T-cell (primary cell): ENCODE measurements around the gene ASCL2. TPM values are rescaled to one million over a fixed set of nuclear protein-coding genes. Genes with fewer than 3 reads are reported as not detected.

Experiments used
- ATAC-seq, 4 experiments: fragments of 200-7000 bp in 3 of 4; fragments of 150-1000 bp in 1 of 4; cut with Tn5 transposase; replicated peaks in 1 of 4; 1 replicate in 3 of 4; 2 replicates in 1 of 4; pipeline ENCODE4 v1.10.0; 2021; ENCODE audit warnings: moderate library complexity in 3 of 4, mild to moderate bottlenecking in 2 of 4, moderate number of reproducible peaks in 1 of 4
- CTCF ChIA-PET, 2 donors: fragments of 300-600 bp; sonication (Branson Sonifier 250); formaldehyde crosslinking; loops; one replicate each; lab custom pipeline; 2022; ENCODE audit warnings: antibody characterized with exemption in 2 of 2; lab: Charles Lee
- POLR2A ChIA-PET, 2 donors: fragments of 300-600 bp; sonication (Branson Sonifier 250); formaldehyde crosslinking; loops; one replicate each; lab custom pipeline; 2022; ENCODE audit warnings: antibody characterized with exemption in 2 of 2; lab: Charles Lee
- DNase-seq, 35 experiments: peaks; one replicate each; pipeline versions ENCODE4 v3.0.0 to v3.0.0-alpha.2; 2013 to 2023
- H3K27ac ChIP-seq: one replicate; pipeline ENCODE4 v1.5.1; 2013; ENCODE audit warnings: low read length
- H3K27me3 ChIP-seq, 2 experiments: replicated peaks in 1 of 2; 1 replicate in 1 of 2; 2 replicates in 1 of 2; pipeline versions ENCODE4 v1.6.1 to v1.7.0; 2013; ENCODE audit warnings: low read length in 1 of 2, mixed read lengths in 1 of 2; ENCODE audit not compliant: control insufficient read depth in 2 of 2, insufficient read depth in 2 of 2; ENCODE audit errors: extremely low read depth in 1 of 2
- H3K36me3 ChIP-seq, 2 donors: 1 replicate in 1 of 2; 2 replicates in 1 of 2; pipeline versions ENCODE4 v1.6.1 to v1.7.0; 2013; ENCODE audit warnings: low read length in 1 of 2; ENCODE audit not compliant: control insufficient read depth in 2 of 2, insufficient read depth in 1 of 2; ENCODE audit errors: extremely low read depth in 1 of 2
- H3K4me1 ChIP-seq, 2 experiments: 1 replicate in 1 of 2; 2 replicates in 1 of 2; pipeline versions ENCODE4 v1.6.1 to v1.7.0; 2013; ENCODE audit warnings: low read length in 2 of 2, mixed read lengths in 1 of 2; ENCODE audit not compliant: insufficient read depth in 2 of 2, control insufficient read depth in 1 of 2; ENCODE audit errors: extremely low read depth in 1 of 2
- H3K4me3 ChIP-seq, 2 donors: 1 replicate in 1 of 2; 2 replicates in 1 of 2; pipeline versions ENCODE4 v1.5.1 to v1.7.0; 2013; ENCODE audit warnings: mild to moderate bottlenecking in 2 of 2, low read length in 1 of 2, moderate library complexity in 1 of 2; ENCODE audit not compliant: control insufficient read depth in 1 of 2; ENCODE audit errors: extremely low read depth in 1 of 2
- H3K9me3 ChIP-seq: 2 replicates; pipeline ENCODE4 v1.7.0; 2013
- H3K27ac Mint-ChIP-seq, 2 donors: one replicate each; pipeline ENCODE4 v1.8.0; 2020 to 2021; ENCODE audit warnings: mild to moderate bottlenecking in 2 of 2, mixed read lengths in 2 of 2
- H3K27me3 Mint-ChIP-seq, 2 donors: one replicate each; pipeline ENCODE4 v1.8.0; 2021 to 2022; ENCODE audit warnings: mixed read lengths in 2 of 2
- H3K36me3 Mint-ChIP-seq: one replicate; pipeline ENCODE4 v1.8.0; 2021; ENCODE audit warnings: mixed read lengths
- H3K4me1 Mint-ChIP-seq, 3 donors: one replicate each; pipeline ENCODE4 v1.8.0; 2020 to 2022; ENCODE audit warnings: mixed read lengths in 3 of 3, mild to moderate bottlenecking in 1 of 3
- H3K4me3 Mint-ChIP-seq, 3 donors: one replicate each; pipeline ENCODE4 v1.8.0; 2020 to 2022; ENCODE audit warnings: mild to moderate bottlenecking in 3 of 3, mixed read lengths in 3 of 3, moderate library complexity in 3 of 3
- H3K9me3 Mint-ChIP-seq, 3 donors: one replicate each; pipeline ENCODE4 v1.8.0; 2020 to 2022; ENCODE audit warnings: mixed read lengths in 3 of 3
- WGBS: methylation state at CpG from one replicate; pipeline ENCODE4 v1.1.5; 2013; ENCODE audit warnings: missing lambda C conversion rate; ENCODE audit not compliant: insufficient coverage; 5-methylcytosine and 5-hydroxymethylcytosine counted together
- total RNA-seq, 35 experiments: library from RNA in 6 of 35; stranded (reverse) in 6 of 35; fragments of 120-200 nt in 1 of 35; gene quantifications; one replicate each; pipeline versions ENCODE4 v1.2.1 to v1.2.4 and lab custom pipeline; 2013 to 2026

The ASCL2 gene
- total RNA-seq, 5 donors from 2014 or later (not counting 1 experiment from before 2014, with no cell fraction given) = 0.29 to 1.3 (median 0.51) TPM

DNA sequence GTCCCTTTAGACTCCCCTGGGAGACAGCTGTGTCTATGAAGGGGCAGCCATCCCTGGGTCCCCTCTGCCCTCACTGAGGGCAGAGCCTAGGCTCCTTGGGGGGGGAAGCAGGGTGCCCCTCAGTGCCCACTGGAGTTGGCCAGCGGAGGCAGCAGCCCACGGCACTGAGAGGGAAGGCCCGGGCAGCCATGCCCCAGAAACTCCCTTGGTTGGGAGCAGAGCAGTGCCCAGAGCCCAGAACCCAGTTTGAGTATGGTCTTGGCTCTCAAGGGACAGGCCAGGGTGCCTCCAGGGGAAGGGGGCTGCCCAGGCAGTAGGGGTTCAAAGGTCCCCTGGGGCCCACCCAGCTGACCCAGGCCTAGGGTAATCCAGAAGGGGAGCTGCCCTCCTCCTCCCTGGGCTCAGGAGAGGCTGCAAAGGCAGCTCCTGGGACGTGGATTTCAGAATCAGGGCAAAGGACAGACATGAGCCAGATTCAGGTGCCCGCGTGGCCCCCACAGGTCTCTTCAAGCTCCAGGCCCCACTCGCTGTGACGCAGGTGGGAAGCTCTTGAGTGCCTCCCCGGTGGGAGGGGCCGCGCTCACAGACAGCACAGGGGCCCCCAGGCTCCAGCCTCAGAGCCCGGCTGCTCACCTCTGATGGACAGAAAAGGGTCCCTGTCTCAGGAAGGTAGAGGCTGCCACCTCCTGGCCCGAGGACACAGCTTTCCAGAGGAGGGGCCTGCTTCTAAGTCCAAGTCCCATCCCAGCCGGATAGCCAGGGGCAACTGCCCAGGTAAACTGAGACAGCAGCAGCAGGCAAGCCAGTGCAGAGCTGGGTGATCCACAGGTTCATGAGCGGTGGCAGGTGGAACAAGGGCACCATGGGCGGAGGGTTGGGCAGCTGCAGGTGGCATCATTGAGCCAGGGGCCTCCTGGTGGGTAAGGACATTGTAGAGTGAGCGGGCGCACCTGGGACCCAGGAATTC lies 28.7 kb upstream of the ASCL2 start:
- CTCF ChIA-PET = interaction anchor here in 1 of 2 donors (0.6 kb wide), 1 partner anchor 11 kb away, joined by 3 read pairs; no protein-coding TSS in a partner anchor
- Mint-ChIP-seq H3K27ac (peak overlapping the region; percentile 87 to 90), H3K9me3 (no peaks in the 10 kb centered on the region), H3K4me1 (peaks cover 27 to 61% (median 57%) of the 10 kb centered on the region in 3 donors), H3K36me3 (peaks cover 6% of the 10 kb centered on the region), H3K4me3 (peak overlapping the region; percentile 53 to 98 (median 55)), H3K27me3 (no peaks in the 10 kb centered on the region)
- Histone ChIP-seq H3K27ac (peak overlapping the region; percentile 40), H3K27me3 (no peaks in the 10 kb centered on the region), H3K9me3 (no peaks in the 10 kb centered on the region), H3K36me3 (peaks cover 15 to 27% of the 10 kb centered on the region in 2 donors), H3K4me1 (peaks cover 30 to 84% of the 10 kb centered on the region in 2 experiments), H3K4me3 (peak overlapping the region; percentile 18 to 35)
- peak in 14 of 35 experiments; percentile 17 to 54 (median 37) for DNase-seq
- POLR2A ChIA-PET = no interaction called here
- WGBS = 89% methylated on average over 13 of the region's 18 CpGs
- peak in 1 of 4 experiments; percentile 41 for ATAC-seq

DNA sequence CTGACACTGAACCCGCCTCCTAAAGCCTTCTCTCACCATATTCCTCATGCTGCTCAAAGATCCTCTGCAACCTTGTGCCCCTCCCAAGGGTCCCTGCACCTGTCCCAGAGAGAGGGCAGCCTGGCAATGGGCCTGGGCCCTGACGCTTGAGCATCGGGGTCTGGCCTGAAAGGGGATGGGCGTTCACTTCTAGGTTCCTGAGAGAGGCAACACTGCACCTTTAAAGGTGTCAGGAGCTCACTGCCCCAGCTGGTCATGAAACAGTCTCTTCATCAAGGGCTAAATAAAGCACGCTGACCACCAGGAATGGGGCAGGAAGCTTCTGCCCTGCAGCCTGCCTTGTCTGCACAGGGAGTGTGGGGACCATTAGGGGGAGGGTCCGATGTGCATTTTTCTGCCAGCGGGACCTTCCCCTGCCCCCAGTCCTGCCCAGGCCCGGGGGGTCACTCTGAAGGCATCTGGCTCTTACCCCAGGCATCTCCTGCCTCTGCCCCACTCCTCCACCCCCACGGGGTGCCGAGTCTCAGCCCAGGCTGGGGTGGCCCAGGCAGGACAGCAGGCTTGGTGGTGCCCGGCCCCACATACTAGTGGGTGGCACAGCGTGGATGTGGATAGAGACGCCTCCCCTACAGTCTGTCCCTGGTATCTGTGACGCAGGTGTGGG lies 27.9 kb upstream of the ASCL2 start:
- Mint-ChIP-seq H3K27me3 (no peaks in the 10 kb centered on the region), H3K27ac (peak overlapping the region; percentile 77 to 87), H3K4me3 (peak overlapping the region in 1 of 3 donors; percentile 98), H3K9me3 (no peaks in the 10 kb centered on the region), H3K4me1 (peaks cover 32 to 59% (median 55%) of the 10 kb centered on the region in 3 donors), H3K36me3 (peaks cover 6% of the 10 kb centered on the region)
- Histone ChIP-seq H3K27me3 (no peaks in the 10 kb centered on the region), H3K4me1 (peaks cover 22 to 84% of the 10 kb centered on the region in 2 experiments), H3K27ac (peak overlapping the region; percentile 40), H3K36me3 (peaks cover 15 to 27% of the 10 kb centered on the region in 2 donors), H3K9me3 (no peaks in the 10 kb centered on the region), H3K4me3 (no peak overlapping the region)
- POLR2A ChIA-PET = no interaction called here
- DNase-seq (peak in 3 of 35 experiments; percentile 4 to 20 (median 8)), ATAC-seq (no peak)
- CTCF ChIA-PET = interaction anchor here in 1 of 2 donors (0.6 kb wide), 1 partner anchor 10 kb away, joined by 3 read pairs; no protein-coding TSS in a partner anchor
- 96% methylated on average over 7 of the region's 14 CpGs for WGBS

DNA sequence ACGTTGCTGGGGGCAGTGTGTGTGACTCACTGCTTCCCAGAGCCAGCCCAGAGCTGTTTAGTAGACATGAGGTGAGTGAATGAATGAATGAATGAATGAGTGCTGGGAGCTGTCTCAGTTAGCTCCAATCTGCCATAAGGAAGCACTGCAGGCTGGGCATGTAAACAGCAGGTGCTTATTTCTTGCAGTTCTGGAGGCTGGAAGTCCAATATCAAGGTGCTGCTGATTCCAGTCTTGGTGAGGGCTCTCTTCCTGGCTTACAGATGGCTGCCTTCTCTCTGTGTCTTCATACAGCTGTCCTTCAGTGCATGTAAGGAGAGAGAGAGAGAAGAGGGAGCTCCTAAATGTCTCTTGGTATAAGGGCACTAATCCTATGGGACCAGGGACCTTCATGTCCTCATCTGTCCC lies 27.2 kb upstream of the ASCL2 start:
- WGBS = no CpG with 5 or more reads among the region's 1 CpG
- Mint-ChIP-seq H3K27ac (peak overlapping the region; percentile 77 to 87), H3K9me3 (no peaks in the 10 kb centered on the region), H3K27me3 (no peaks in the 10 kb centered on the region), H3K36me3 (peaks cover 6% of the 10 kb centered on the region), H3K4me3 (no peak overlapping the region), H3K4me1 (peaks cover 28 to 53% (median 50%) of the 10 kb centered on the region in 3 donors)
- Histone ChIP-seq H3K4me3 (no peak overlapping the region), H3K36me3 (peaks cover 15 to 27% of the 10 kb centered on the region in 2 donors), H3K27ac (no peak overlapping the region), H3K9me3 (no peaks in the 10 kb centered on the region), H3K27me3 (no peaks in the 10 kb centered on the region), H3K4me1 (peaks cover 16 to 82% of the 10 kb centered on the region in 2 experiments)
- POLR2A ChIA-PET = no interaction called here
- no peak for ATAC-seq
- peak in 1 of 35 experiments; percentile 22 for DNase-seq
- CTCF ChIA-PET = no interaction called here

DNA sequence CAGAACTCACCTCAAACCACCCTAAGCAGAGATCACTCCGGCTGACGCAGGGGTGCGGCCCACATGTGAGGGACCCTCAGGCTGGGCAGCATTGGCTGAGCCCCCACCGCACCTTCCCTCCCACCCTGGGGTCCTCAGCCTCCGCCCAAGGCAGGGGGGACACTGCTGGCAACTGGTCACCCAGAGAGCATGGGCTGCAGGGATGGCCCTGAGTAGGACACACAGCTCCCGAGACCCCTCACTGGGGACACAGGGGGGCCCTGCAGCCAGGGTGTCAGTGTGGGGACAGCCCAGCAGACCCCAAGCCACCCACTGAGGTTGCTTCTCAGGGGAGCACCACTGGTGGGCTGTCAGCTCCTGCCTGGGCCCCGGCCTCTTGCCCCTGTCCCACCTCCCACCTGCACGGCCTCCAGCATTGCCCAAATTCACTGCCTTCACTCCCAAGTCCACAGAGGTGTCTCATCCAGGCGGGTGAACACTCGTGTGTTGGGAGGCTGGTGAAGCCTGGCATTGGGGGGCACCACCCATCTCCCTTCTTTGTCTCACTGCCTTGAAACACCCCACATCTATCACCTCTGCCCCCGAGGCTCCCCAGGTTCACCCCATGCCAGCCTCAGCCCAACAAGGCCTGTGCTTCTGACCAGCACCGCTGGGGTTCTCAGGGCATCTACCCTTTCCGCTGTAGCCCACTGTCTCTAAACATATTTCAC lies 26.7 kb upstream of the ASCL2 start:
- peaks cover 6% of the 10 kb centered on the region for H3K36me3 Mint-ChIP-seq
- no peaks in the 10 kb centered on the region for H3K9me3 Mint-ChIP-seq
- peak overlapping the region; percentile 77 to 87 for H3K27ac Mint-ChIP-seq
- H3K4me3 Mint-ChIP-seq = no peak overlapping the region
- H3K4me1 Mint-ChIP-seq = peaks cover 31 to 52% (median 50%) of the 10 kb centered on the region in 3 donors
- Histone ChIP-seq H3K9me3 (no peaks in the 10 kb centered on the region), H3K4me1 (peaks cover 14 to 78% of the 10 kb centered on the region in 2 experiments), H3K27ac (no peak overlapping the region), H3K27me3 (no peaks in the 10 kb centered on the region), H3K36me3 (peaks cover 15 to 27% of the 10 kb centered on the region in 2 donors), H3K4me3 (no peak overlapping the region)
- ATAC-seq (no peak), DNase-seq (peak in 3 of 35 experiments; percentile 4 to 23 (median 11))
- H3K27me3 Mint-ChIP-seq = no peaks in the 10 kb centered on the region
- ChIA-PET CTCF (no interaction called here), POLR2A (no interaction called here)
- WGBS = 99% methylated on average over 8 of the region's 13 CpGs

DNA sequence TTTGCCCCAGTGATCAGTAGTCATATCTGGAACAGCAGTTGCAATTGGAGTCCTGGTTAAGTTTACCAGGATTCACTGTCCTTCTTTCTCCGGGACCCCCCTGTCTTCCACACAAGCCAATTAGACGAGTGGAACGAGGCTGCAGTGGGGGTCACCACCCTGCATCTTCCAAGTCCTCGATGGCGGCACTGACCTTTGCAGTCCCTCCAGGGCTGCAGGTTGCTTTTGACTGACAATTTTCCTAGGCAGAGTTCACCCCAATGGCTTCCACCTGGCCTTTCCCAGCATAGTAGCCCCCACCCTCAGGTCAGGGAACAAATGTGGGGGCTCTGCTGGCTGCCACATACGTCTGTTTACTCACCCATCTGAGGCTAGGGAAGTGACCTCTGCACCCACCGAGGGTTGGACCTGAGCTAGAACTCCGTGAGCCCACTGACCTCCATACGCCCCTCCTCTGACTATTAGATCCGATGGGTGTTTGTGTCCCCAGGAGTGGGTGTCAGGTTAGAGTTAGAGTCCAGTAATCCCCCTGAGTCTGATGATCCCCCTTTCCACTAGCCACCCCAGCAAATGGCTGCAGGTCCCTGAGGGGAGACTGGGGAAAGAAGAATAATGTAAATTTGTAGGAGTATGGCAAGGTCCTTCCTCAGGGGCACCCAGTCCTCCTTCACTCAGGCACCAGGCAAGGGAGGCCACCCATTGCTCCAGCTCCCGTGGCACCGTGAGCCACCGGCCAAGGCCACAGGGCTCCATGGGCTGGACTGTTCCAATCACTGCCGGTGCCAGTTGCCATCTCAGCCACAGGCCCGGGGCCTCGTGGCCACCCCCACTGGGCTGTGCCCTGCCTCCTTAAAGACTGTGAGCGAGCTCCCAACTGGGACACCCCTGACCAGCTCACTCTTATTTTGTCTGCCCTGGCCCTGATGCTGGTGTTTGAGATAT lies 25.9 kb upstream of the ASCL2 start:
- peaks cover 24 to 45% (median 44%) of the 10 kb centered on the region in 3 donors for H3K4me1 Mint-ChIP-seq

More for the DNA sequence above, 25.9 kb upstream of the ASCL2 start:
- POLR2A ChIA-PET = no interaction called here
- Histone ChIP-seq H3K4me3 (no peak overlapping the region), H3K27me3 (no peaks in the 10 kb centered on the region), H3K4me1 (peaks cover 14 to 70% of the 10 kb centered on the region in 2 experiments), H3K36me3 (peaks cover 15 to 27% of the 10 kb centered on the region in 2 donors), H3K9me3 (no peaks in the 10 kb centered on the region), H3K27ac (no peak overlapping the region)
- peak overlapping the region; percentile 44 to 63 for H3K27ac Mint-ChIP-seq
- no peaks in the 10 kb centered on the region for H3K9me3 Mint-ChIP-seq
- ATAC-seq (no peak), DNase-seq (peak in 2 of 35 experiments; percentile 7 to 18)
- H3K27me3 Mint-ChIP-seq = no peaks in the 10 kb centered on the region
- CTCF ChIA-PET = no interaction called here
- H3K36me3 Mint-ChIP-seq = peaks cover 6% of the 10 kb centered on the region
- no peak overlapping the region for H3K4me3 Mint-ChIP-seq
- 90% methylated on average over 12 of the region's 17 CpGs for WGBS
